PC-3 (cell line): Measurements from ENCODE around the gene RIPOR3. TPM values are rescaled to one million over a fixed set of nuclear protein-coding genes. Genes with fewer than 3 reads are reported as not detected.
"Not testable (repeated sequence)": the region's sequence is repeated elsewhere in the genome, so short reads cannot be mapped to it uniquely, and the experiment has no call there.

ENCODE experiments used
- ATAC-seq: fragments of 200-7000 bp; cut with Tn5 transposase; 2 replicates; pipeline ENCODE4 v1.9.1; 2020; ENCODE audit warnings: mild to moderate bottlenecking, moderate library complexity
- BruUV-seq: library from RNA; stranded (reverse); fragments of 400-500 nt; replicated peaks from 2 replicates; lab custom pipeline; 2021; lab: Mats Ljungman, UMichigan
- CTCF ChIA-PET: fragments of 300-600 bp; sonication (Branson Sonifier 250); formaldehyde crosslinking; loops from one replicate; lab custom pipeline; 2022; ENCODE audit warnings: antibody characterized with exemption; lab: Charles Lee
- POLR2A ChIA-PET: fragments of 300-600 bp; sonication (Branson Sonifier 250); formaldehyde crosslinking; loops from one replicate; lab custom pipeline; 2022; ENCODE audit warnings: antibody characterized with exemption; ENCODE audit not compliant: unreplicated experiment; lab: Charles Lee
- DNase-seq: peaks from one replicate; pipeline ENCODE4 v3.0.0-alpha.2; 2015
- H2AFZ ChIP-seq: fragments of 300-600 bp; sonication (generic); 2 replicates; pipeline ENCODE4 v1.6.0; 2016; ENCODE audit warnings: antibody characterized with exemption, low read length
- H3F3A ChIP-seq: fragments of 300-600 bp; sonication (generic); one replicate; pipeline ENCODE4 v1.6.0; 2017; ENCODE audit warnings: antibody characterized with exemption, low read length, control low read depth, mild to moderate bottlenecking; ENCODE audit not compliant: unreplicated experiment
- H3K27ac ChIP-seq: fragments of 300-600 bp; sonication (generic); 2 replicates; pipeline ENCODE4 v1.5.1; 2016; ENCODE audit warnings: mild to moderate bottlenecking, low read length
- H3K27me3 ChIP-seq: fragments of 300-600 bp; sonication (generic); 2 replicates; pipeline ENCODE4 v1.6.1; 2016; ENCODE audit warnings: low read length, mixed read lengths
- H3K36me3 ChIP-seq: fragments of 300-600 bp; sonication (generic); 2 replicates; pipeline ENCODE4 v1.6.1; 2016; ENCODE audit warnings: low read depth, mixed run types, low read length, mixed read lengths
- H3K4me1 ChIP-seq: fragments of 300-600 bp; sonication (generic); 2 replicates; pipeline ENCODE4 v1.5.1; 2016; ENCODE audit warnings: low read length; ENCODE audit not compliant: insufficient read depth
- H3K4me2 ChIP-seq: fragments of 300-600 bp; sonication (generic); 2 replicates; pipeline ENCODE4 v1.6.0; 2016; ENCODE audit warnings: low read length
- H3K4me3 ChIP-seq: fragments of 300-600 bp; sonication (generic); 2 replicates; pipeline ENCODE4 v1.5.1; 2016; ENCODE audit warnings: mild to moderate bottlenecking, low read length, mixed read lengths
- H3K79me2 ChIP-seq: fragments of 300-600 bp; sonication (generic); 2 replicates; pipeline ENCODE4 v1.6.1; 2017; ENCODE audit warnings: low read length, mixed read lengths
- H3K9ac ChIP-seq: fragments of 300-600 bp; sonication (generic); 2 replicates; pipeline ENCODE4 v1.6.0; 2016; ENCODE audit warnings: mild to moderate bottlenecking, low read length
- H3K9me2 ChIP-seq: fragments of 300-600 bp; sonication (generic); replicated peaks from 2 replicates; pipeline ENCODE4 v1.6.1; 2016; ENCODE audit warnings: mixed run types, low read length, mixed read lengths
- H3K9me3 ChIP-seq: fragments of 300-600 bp; sonication (generic); 2 replicates; pipeline ENCODE4 v1.6.1; 2016; ENCODE audit warnings: low read length, mixed read lengths
- H4K20me1 ChIP-seq: fragments of 300-600 bp; sonication (generic); 2 replicates; pipeline ENCODE4 v1.6.1; 2016; ENCODE audit warnings: low read length, mixed read lengths
- EZH2 ChIP-seq: fragments of 300-600 bp; sonication (generic); IDR thresholded peaks from one replicate; pipeline ENCODE4 v1.6.1; 2017; ENCODE audit warnings: antibody characterized with exemption, mild to moderate bottlenecking, low read length; ENCODE audit not compliant: unreplicated experiment
- EZH2phosphoT487 ChIP-seq: fragments of 300-600 bp; sonication (generic); IDR thresholded peaks from 2 replicates; pipeline ENCODE4 v1.6.1; 2018; ENCODE audit warnings: mild to moderate bottlenecking, antibody characterized with exemption, low read length, borderline replicate concordance
- intact Hi-C: fragments of 100-400 bp; cut with micrococcal nuclease; formaldehyde crosslinking; loops from 2 replicates; pipeline ENCODE4 v1.9.0; 2023
- total RNA-seq: library from RNA; depleted of rRNA; stranded (reverse); fragments of >200 nt; gene quantifications from 2 replicates; pipeline ENCODE4 v1.2.3, GENCODE V29; 2014
- TF ChIP-seq, protein P1 (sequence below): fragments of 300-600 bp; sonication (generic); conservative IDR thresholded peaks from 2 replicates; pipeline ENCODE4 v1.5.1; 2017; ENCODE audit warnings: antibody characterized with exemption, low read depth, mild to moderate bottlenecking, low read length

RIPOR3 gene
- total RNA-seq, 1 experiment from 2014 or later: 0.04 TPM

DNA sequence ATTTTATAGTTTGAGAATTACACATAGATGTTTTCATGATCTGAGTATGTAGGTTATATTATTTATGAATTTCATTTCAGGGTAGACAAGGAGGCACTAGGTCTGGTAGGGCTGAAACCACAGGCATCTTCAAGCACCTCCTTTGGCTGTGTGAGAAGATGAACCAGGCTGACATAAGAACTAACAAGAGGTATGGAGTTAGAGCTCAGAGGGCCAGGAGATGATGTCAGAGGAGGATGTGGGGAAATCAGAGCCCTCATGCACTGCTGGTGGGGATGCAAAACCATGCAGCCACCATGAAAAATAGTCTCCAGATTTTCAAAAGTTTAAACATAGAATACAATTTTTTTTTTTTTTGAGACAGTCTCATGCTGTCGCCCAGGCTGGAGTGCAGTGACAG is 13.6 kb upstream of the RIPOR3 start:
- Histone ChIP-seq H3K9ac (no peak overlapping the region), H3K36me3 (no peaks in the 10 kb centered on the region), H3K27me3 (no peaks in the 10 kb centered on the region), H2AFZ (no peak overlapping the region), H3K4me2 (no peak overlapping the region), H3K79me2 (no peaks in the 10 kb centered on the region), H3K4me3 (no peak overlapping the region), H3K4me1 (no peaks in the 10 kb centered on the region), H3K9me2 (no peaks in the 10 kb centered on the region), H4K20me1 (no peaks in the 10 kb centered on the region), H3K9me3 (no peaks in the 10 kb centered on the region), H3K27ac (no peak overlapping the region), H3F3A (no peaks in the 10 kb centered on the region)
- DNase-seq (no peak), ATAC-seq (no peak)
- TF ChIP-seq, protein P1, sequence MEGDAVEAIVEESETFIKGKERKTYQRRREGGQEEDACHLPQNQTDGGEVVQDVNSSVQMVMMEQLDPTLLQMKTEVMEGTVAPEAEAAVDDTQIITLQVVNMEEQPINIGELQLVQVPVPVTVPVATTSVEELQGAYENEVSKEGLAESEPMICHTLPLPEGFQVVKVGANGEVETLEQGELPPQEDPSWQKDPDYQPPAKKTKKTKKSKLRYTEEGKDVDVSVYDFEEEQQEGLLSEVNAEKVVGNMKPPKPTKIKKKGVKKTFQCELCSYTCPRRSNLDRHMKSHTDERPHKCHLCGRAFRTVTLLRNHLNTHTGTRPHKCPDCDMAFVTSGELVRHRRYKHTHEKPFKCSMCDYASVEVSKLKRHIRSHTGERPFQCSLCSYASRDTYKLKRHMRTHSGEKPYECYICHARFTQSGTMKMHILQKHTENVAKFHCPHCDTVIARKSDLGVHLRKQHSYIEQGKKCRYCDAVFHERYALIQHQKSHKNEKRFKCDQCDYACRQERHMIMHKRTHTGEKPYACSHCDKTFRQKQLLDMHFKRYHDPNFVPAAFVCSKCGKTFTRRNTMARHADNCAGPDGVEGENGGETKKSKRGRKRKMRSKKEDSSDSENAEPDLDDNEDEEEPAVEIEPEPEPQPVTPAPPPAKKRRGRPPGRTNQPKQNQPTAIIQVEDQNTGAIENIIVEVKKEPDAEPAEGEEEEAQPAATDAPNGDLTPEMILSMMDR: no peak
- TF ChIP-seq EZH2 (no peak), EZH2phosphoT487 (no peak)
- intact Hi-C loops: no loop called here
- ChIA-PET CTCF (no interaction called here), POLR2A (no interaction called here)
- no TSS peak for BruUV-seq

DNA sequence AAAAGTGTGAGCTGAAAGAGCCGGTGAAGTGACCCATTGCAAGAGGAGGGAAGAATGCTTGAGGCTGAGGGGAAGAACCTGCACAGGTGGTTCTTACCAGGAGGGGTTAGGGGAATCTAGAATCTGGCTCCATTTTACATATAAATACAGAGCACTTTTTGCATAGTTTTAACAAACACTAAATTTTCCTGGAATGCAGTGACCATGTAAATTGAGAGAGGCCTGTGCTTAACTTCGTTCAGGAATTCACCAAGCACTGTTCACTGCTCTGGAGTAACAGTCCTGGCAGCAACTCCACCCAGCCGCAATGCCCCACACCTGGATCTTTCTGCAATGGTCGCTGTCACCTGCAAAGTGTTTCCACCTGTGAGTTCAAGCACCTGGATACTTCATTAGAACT is 13.2 kb upstream of the RIPOR3 start:
- no peaks in the 10 kb centered on the region for H3K36me3 ChIP-seq
- POLR2A ChIA-PET: no interaction called here
- no peak overlapping the region for H3K4me2 ChIP-seq
- TF ChIP-seq EZH2 (no peak), EZH2phosphoT487 (no peak)
- TF ChIP-seq, protein P1: no peak
- no peak overlapping the region for H3K9ac ChIP-seq
- ATAC-seq (no peak), DNase-seq (no peak)
- no peaks in the 10 kb centered on the region for H4K20me1 ChIP-seq
- CTCF ChIA-PET: no interaction called here
- no peaks in the 10 kb centered on the region for H3K27me3 ChIP-seq
- H3K9me2 ChIP-seq: no peaks in the 10 kb centered on the region
- no peak overlapping the region for H3K4me3 ChIP-seq
- no TSS peak for BruUV-seq
- H2AFZ ChIP-seq: no peak overlapping the region
- intact Hi-C loops: no loop called here
- no peak overlapping the region for H3K27ac ChIP-seq
- no peaks in the 10 kb centered on the region for H3K4me1 ChIP-seq
- H3K79me2 ChIP-seq: no peaks in the 10 kb centered on the region
- H3F3A ChIP-seq: no peaks in the 10 kb centered on the region
- no peaks in the 10 kb centered on the region for H3K9me3 ChIP-seq

DNA sequence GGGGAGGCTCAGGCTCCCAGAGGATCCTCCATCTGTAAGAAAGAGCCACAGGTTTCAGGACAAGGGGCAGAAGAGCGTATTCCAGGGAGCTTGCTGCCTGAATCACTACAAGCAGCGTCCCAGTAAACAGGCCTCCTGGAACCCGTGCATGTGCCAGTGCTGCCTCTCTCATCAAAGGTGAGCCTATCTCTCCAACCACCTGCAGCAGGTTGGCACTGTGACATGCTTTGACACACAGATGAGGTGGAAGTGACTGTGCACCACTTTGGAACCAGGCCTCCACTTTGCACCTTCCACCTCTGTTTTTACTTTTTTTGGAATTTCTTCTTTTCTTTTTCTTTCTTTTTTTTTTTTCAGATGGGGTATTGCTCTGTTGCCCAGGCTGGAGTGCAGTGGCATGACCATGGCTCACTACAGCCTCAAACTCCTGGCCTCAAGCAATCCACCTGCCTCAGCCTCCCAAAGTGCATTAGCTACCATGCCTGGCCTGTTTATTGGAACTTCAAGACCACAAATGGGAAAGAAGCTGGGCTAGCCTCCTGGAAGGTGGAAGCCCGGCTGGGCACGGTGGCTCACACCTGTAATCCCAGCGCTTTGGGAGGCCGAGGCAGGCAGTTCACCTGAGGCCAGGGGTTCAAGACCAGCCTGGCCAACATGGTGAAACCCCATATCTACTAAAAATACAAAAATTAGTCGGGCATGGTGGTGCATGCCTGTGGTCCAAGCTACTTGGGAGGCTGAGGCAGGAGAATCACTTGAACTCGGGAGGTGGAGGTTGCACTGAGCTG is 12.5 kb upstream of the RIPOR3 start:
- intact Hi-C loops, CTCF ChIA-PET, H3K27me3 ChIP-seq, POLR2A ChIA-PET, ATAC-seq, H3K9me2 ChIP-seq, H3K4me2 ChIP-seq, H3K36me3 ChIP-seq, H3K4me1 ChIP-seq, BruUV-seq, H3K79me2 ChIP-seq, H3K9me3 ChIP-seq, H3F3A ChIP-seq, H3K27ac ChIP-seq, H3K9ac ChIP-seq, H2AFZ ChIP-seq, H3K4me3 ChIP-seq, DNase-seq, H4K20me1 ChIP-seq: not testable (repeated sequence)
